ENCODE measurements around the gene PIGN.

- TF ChIP-seq CTCF (IDR thresholded peaks at IDR 0.05) (no peak), POLR2A (IDR thresholded peaks at IDR 0.05) (no peak)
Measured at GRCh38 chr18:62071071-62071470, 115.8 kb downstream of the PIGN start.
